CD4-positive, alpha-beta T cell treated with Interleukin-15 for 1 hour (primary cell): ENCODE data around the gene KCNA10.
A peak's percentile ranks its signal among the peaks of the same experiment; 100 is the strongest.

Experiments used
- DNase-seq: peaks from one replicate; pipeline ENCODE4 v3.0.0-alpha.2; 2020

Gene KCNA10

GRCh38 chr1:110519125-110519810 lies at the start of gene KCNA10:
Gene KCNA10 (minus strand): TSS chr1:110519175. CDS start chr1:110518787, 388 bp downstream.
- no peak for DNase-seq

GRCh38 chr1:110566836-110567235 lies 47.9 kb upstream of the KCNA10 start:
- no peak for DNase-seq

- no peak for DNase-seq
These were observed 46.6 kb upstream of the KCNA10 start for GRCh38 chr1:110565565-110565964.

- no peak for DNase-seq
These were observed 44.1 kb upstream of the KCNA10 start for GRCh38 chr1:110563089-110563488.

GRCh38 chr1:110561596-110561995 lies 42.6 kb upstream of the KCNA10 start:
- DNase-seq = no peak

GRCh38 chr1:110559157-110559556 lies 40.2 kb upstream of the KCNA10 start:
- DNase-seq = no peak

GRCh38 chr1:110557481-110557880 lies 38.5 kb upstream of the KCNA10 start:
- no peak for DNase-seq

GRCh38 chr1:110556471-110556807 lies 37.5 kb upstream of the KCNA10 start:
- no peak for DNase-seq

- DNase-seq = no peak
These were observed 37.0 kb upstream of the KCNA10 start for GRCh38 chr1:110555807-110556470.

- DNase-seq = peak; percentile 48
These were observed 36.2 kb upstream of the KCNA10 start for GRCh38 chr1:110554871-110555801.

- DNase-seq = no peak
These were observed 32.4 kb upstream of the KCNA10 start for GRCh38 chr1:110551278-110551809.

GRCh38 chr1:110549831-110550230 lies 30.9 kb upstream of the KCNA10 start:
- no peak for DNase-seq

GRCh38 chr1:110548381-110548780 lies 29.4 kb upstream of the KCNA10 start:
- no peak for DNase-seq

GRCh38 chr1:110547017-110547416 lies 28.0 kb upstream of the KCNA10 start:
- no peak for DNase-seq

GRCh38 chr1:110545492-110545891 lies 26.5 kb upstream of the KCNA10 start:
- DNase-seq = no peak

- no peak for DNase-seq
These were observed 25.8 kb upstream of the KCNA10 start for GRCh38 chr1:110544753-110545152.

- DNase-seq = no peak
These were observed 23.8 kb upstream of the KCNA10 start for GRCh38 chr1:110542725-110543124.

- no peak for DNase-seq
These were observed 23.0 kb upstream of the KCNA10 start for GRCh38 chr1:110541906-110542395.

GRCh38 chr1:110540891-110541685 lies 22.1 kb upstream of the KCNA10 start:
- DNase-seq = no peak

GRCh38 chr1:110538921-110539320 lies 19.9 kb upstream of the KCNA10 start:
- DNase-seq = no peak

GRCh38 chr1:110538075-110538474 lies 19.1 kb upstream of the KCNA10 start:
- DNase-seq = no peak

GRCh38 chr1:110535985-110536384 lies 17.0 kb upstream of the KCNA10 start:
- DNase-seq = no peak
